OCI-LY3 (cell line): Measurements from ENCODE around the gene CREB5.

Experiments
- CTCF ChIP-seq: fragments of 200-600, 300-600 bp; sonication (generic); IDR thresholded peaks from 2 replicates; pipeline ENCODE4 v1.5.1; 2014; ENCODE audit warnings: antibody characterized with exemption, low read length, low read depth
- EZH2phosphoT487 ChIP-seq: fragments of 200-600 bp; shearing (Covaris generic); IDR thresholded peaks from 2 replicates; pipeline ENCODE4 v1.6.1; 2018; ENCODE audit warnings: antibody characterized with exemption, mixed run types, low read depth

- TF ChIP-seq CTCF (no peak), EZH2phosphoT487 (no peak)
These were observed 390.1 kb downstream of the CREB5 start for GRCh38 chr7:28802450-28802849.
